Neural progenitor cell (in vitro differentiated cells): ENCODE measurements around the gene SLC18A3. TPM values are rescaled to one million over a fixed set of nuclear protein-coding genes. Genes with fewer than 3 reads are reported as not detected.

Source experiments
- DNase-seq: peaks from one replicate; pipeline ENCODE4 v3.0.0-alpha.2; 2016; ENCODE audit warnings: low spot score
- H2AFZ ChIP-seq: fragments of 200-600 bp; sonication (generic); replicated peaks from 2 replicates; pipeline ENCODE4 v1.6.1; 2016; ENCODE audit warnings: antibody characterized with exemption
- H3F3A ChIP-seq: fragments of 200-600 bp; sonication (generic); 2 replicates; pipeline ENCODE4 v1.6.1; 2016; ENCODE audit warnings: antibody characterized with exemption, low read depth
- H3K27ac ChIP-seq: fragments of 200-600 bp; sonication (generic); 2 replicates; pipeline ENCODE4 v1.5.1; 2016; ENCODE audit warnings: mild to moderate bottlenecking
- H3K27me3 ChIP-seq: fragments of 200-600 bp; sonication (generic); 2 replicates; pipeline ENCODE4 v1.6.1; 2016; ENCODE audit warnings: mild to moderate bottlenecking, moderate library complexity
- H3K36me3 ChIP-seq: fragments of 200-600 bp; sonication (generic); 2 replicates; pipeline ENCODE4 v1.5.1; 2016
- H3K4me1 ChIP-seq: fragments of 200-600 bp; sonication (generic); 2 replicates; pipeline ENCODE4 v1.6.1; 2016; ENCODE audit warnings: mixed run types
- H3K4me2 ChIP-seq: fragments of 200-600 bp; sonication (generic); 2 replicates; pipeline ENCODE4 v1.6.1; 2016
- H3K4me3 ChIP-seq: fragments of 200-600 bp; sonication (generic); 2 replicates; pipeline ENCODE4 v1.5.1; 2016
- H3K79me2 ChIP-seq: fragments of 200-600 bp; sonication (generic); 2 replicates; pipeline ENCODE4 v1.6.1; 2016; ENCODE audit warnings: low read depth
- H3K9ac ChIP-seq: fragments of 200-600 bp; sonication (generic); 2 replicates; pipeline ENCODE4 v1.6.1; 2016
- H3K9me3 ChIP-seq: fragments of 200-600 bp; sonication (generic); 2 replicates; pipeline ENCODE4 v1.5.1; 2016; ENCODE audit warnings: low read depth
- H4K20me1 ChIP-seq: fragments of 200-600 bp; sonication (generic); 2 replicates; pipeline ENCODE4 v1.6.1; 2016; ENCODE audit warnings: low read depth
- H3K27ac Mint-ChIP-seq: 3 replicates; pipeline ENCODE4 v1.8.0; 2021; ENCODE audit warnings: mixed read lengths
- H3K27me3 Mint-ChIP-seq: 2 replicates; pipeline ENCODE4 v1.8.0; 2022; ENCODE audit warnings: low read depth, mild to moderate bottlenecking, inconsistent platforms, moderate library complexity, mixed read lengths; ENCODE audit not compliant: insufficient read depth
- H3K36me3 Mint-ChIP-seq: 3 replicates; pipeline ENCODE4 v1.8.0; 2021; ENCODE audit warnings: mixed read lengths
- H3K4me1 Mint-ChIP-seq: 3 replicates; pipeline ENCODE4 v1.8.0; 2021; ENCODE audit warnings: mixed read lengths
- H3K4me3 Mint-ChIP-seq: 3 replicates; pipeline ENCODE4 v1.8.0; 2021; ENCODE audit warnings: mild to moderate bottlenecking, moderate library complexity, mixed read lengths
- H3K9me3 Mint-ChIP-seq: 3 replicates; pipeline ENCODE4 v1.8.0; 2020; ENCODE audit warnings: mixed read lengths
- CTCF ChIP-seq: fragments of 200-600 bp; sonication (generic); IDR thresholded peaks from 2 replicates; pipeline ENCODE4 v1.5.1; 2017; ENCODE audit warnings: antibody characterized with exemption, mild to moderate bottlenecking
- EZH2 ChIP-seq: fragments of 200-600 bp; sonication (generic); IDR thresholded peaks from 2 replicates; pipeline ENCODE4 v1.6.1; 2017; ENCODE audit warnings: antibody characterized with exemption, mild to moderate bottlenecking, moderate library complexity
- EZH2phosphoT487 ChIP-seq: fragments of 200-600 bp; sonication (generic); IDR thresholded peaks from 2 replicates; pipeline ENCODE4 v1.6.1; 2017; ENCODE audit warnings: antibody characterized with exemption
- total RNA-seq: library from RNA; depleted of rRNA; stranded (reverse); fragments of >200 nt; gene quantifications from 2 replicates; pipeline ENCODE4 v1.2.3, GENCODE V29; 2015; ENCODE audit warnings: low replicate concordance

SLC18A3 gene
- total RNA-seq, 1 donor from 2014 or later = not detected

DNA sequence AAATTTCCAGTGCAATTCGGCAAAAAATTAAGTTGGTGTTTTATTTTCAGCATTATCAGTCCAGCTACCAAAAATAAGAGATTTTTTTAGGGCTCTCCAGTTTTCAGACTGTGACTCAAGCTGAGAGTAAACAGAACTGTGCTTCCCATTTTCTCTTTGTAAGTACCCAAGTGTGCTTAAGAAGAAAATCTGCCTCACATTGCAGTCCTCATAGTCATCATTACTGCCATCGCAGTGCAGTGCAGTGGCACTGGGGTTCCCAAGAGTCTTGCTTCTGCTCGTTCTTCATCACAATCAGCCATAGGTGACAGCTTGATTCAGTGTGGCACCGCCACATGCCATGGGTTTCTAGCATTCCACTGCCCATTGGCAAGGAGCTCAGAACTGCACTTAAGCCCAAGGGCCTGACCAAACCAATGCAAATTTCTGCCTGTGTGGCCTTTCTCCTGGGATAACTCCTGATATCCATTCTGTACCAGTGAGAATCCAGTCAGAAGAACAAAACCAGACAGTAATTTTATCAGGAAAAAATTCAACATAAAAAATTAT lies 45.6 kb upstream of the SLC18A3 start:
- peaks cover 9% of the 10 kb centered on the region for H3K27me3 Mint-ChIP-seq
- no peaks in the 10 kb centered on the region for H3K4me1 Mint-ChIP-seq

DNA sequence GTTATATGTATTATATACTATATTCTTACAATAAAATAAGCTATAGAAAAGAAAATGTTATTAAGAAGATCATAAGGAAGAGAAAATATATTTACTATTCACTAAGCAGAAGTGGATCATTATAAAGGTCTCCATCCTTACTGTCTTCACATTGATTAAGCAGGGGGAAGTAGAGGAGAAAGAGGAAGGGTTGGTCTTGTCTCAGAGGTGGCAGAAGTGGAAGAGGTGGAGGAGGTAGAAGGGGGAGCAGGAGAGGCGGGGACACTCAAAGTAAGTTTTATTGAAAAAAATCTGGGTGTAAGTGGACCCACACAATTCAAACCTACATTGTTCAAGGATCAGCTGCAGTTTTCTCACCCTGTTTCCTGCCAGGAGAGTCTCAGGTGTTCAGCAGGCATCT lies 42.3 kb upstream of the SLC18A3 start:
- no peak overlapping the region for H3K27ac Mint-ChIP-seq
- no peak overlapping the region for H3K4me3 Mint-ChIP-seq
- H3K9me3 Mint-ChIP-seq = peaks cover 4% of the 10 kb centered on the region
- Histone ChIP-seq H3K4me1 (no peaks in the 10 kb centered on the region), H3K9ac (no peak overlapping the region), H2AFZ (no peak overlapping the region), H3K79me2 (no peaks in the 10 kb centered on the region), H3K36me3 (no peaks in the 10 kb centered on the region), H4K20me1 (no peaks in the 10 kb centered on the region), H3F3A (no peaks in the 10 kb centered on the region), H3K4me2 (no peak overlapping the region), H3K9me3 (no peaks in the 10 kb centered on the region), H3K4me3 (no peak overlapping the region), H3K27me3 (no peaks in the 10 kb centered on the region), H3K27ac (no peak overlapping the region)
- TF ChIP-seq CTCF = no peak
- TF ChIP-seq EZH2phosphoT487 = no peak
- TF ChIP-seq EZH2 = no peak
- H3K4me1 Mint-ChIP-seq = no peaks in the 10 kb centered on the region
- peaks cover 11% of the 10 kb centered on the region for H3K27me3 Mint-ChIP-seq
- no peak for DNase-seq
- H3K36me3 Mint-ChIP-seq = no peaks in the 10 kb centered on the region

More for the DNA sequence above, 45.6 kb upstream of the SLC18A3 start:
- Histone ChIP-seq H2AFZ (no peak overlapping the region), H3F3A (no peaks in the 10 kb centered on the region), H3K9me3 (no peaks in the 10 kb centered on the region), H3K36me3 (no peaks in the 10 kb centered on the region), H3K4me1 (no peaks in the 10 kb centered on the region), H3K27me3 (no peaks in the 10 kb centered on the region), H3K4me2 (no peak overlapping the region), H3K9ac (no peak overlapping the region), H4K20me1 (no peaks in the 10 kb centered on the region), H3K4me3 (no peak overlapping the region), H3K79me2 (no peaks in the 10 kb centered on the region), H3K27ac (no peak overlapping the region)
- no peak overlapping the region for H3K4me3 Mint-ChIP-seq
- no peaks in the 10 kb centered on the region for H3K36me3 Mint-ChIP-seq
- H3K9me3 Mint-ChIP-seq = peaks cover 4% of the 10 kb centered on the region
- TF ChIP-seq EZH2 (no peak), EZH2phosphoT487 (no peak), CTCF (no peak)
- DNase-seq = no peak
- H3K27ac Mint-ChIP-seq = no peak overlapping the region

DNA sequence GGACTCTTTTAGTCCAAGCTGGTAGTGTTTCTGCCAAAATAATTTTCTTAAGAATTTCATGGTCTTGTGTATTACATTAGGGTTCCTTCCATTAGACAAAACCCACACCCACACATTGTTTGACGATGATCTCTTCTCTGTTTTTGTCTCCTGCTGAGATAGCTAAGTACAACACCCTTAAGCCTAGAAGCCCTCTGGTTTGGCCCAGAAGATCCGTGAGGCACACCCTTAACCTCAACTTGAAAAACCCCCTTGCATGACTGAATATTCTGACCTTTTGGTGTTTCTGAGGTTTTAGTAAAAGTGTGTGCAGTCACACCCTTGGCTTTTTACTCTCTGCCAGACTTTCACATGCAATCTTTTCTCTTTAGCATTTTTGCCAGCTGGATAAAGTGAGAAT lies 41.9 kb upstream of the SLC18A3 start:
- H2AFZ ChIP-seq = no peak overlapping the region
- no peak for DNase-seq
- no peak overlapping the region for H3K27ac ChIP-seq
- H3K4me3 Mint-ChIP-seq = no peak overlapping the region
- H3K27me3 ChIP-seq = no peaks in the 10 kb centered on the region
- no peak overlapping the region for H3K4me3 ChIP-seq
- H3K4me1 Mint-ChIP-seq = no peaks in the 10 kb centered on the region
- H3K27ac Mint-ChIP-seq = no peak overlapping the region
- no peaks in the 10 kb centered on the region for H3K9me3 ChIP-seq
- H3K36me3 Mint-ChIP-seq = no peaks in the 10 kb centered on the region
- H4K20me1 ChIP-seq = no peaks in the 10 kb centered on the region
- no peaks in the 10 kb centered on the region for H3F3A ChIP-seq
- no peak overlapping the region for H3K9ac ChIP-seq
- no peak for TF ChIP-seq CTCF
- no peaks in the 10 kb centered on the region for H3K4me1 ChIP-seq
- peaks cover 4% of the 10 kb centered on the region for H3K9me3 Mint-ChIP-seq
- peaks cover 11% of the 10 kb centered on the region for H3K27me3 Mint-ChIP-seq
- H3K4me2 ChIP-seq = no peak overlapping the region
- no peaks in the 10 kb centered on the region for H3K79me2 ChIP-seq
- H3K36me3 ChIP-seq = no peaks in the 10 kb centered on the region
